HG03135 (cell line): Measurements from ENCODE around the gene ADM.

Experiments used
- ATAC-seq: cut with Tn5 transposase; IDR thresholded peaks from one replicate; pipeline ENCODE4 v1.9.1; 2021; ENCODE audit warnings: mild to moderate bottlenecking, moderate library complexity; ENCODE audit not compliant: unreplicated experiment

ADM gene

GRCh38 chr11:10289765-10290380, 15.0 kb upstream of the ADM start:
- ATAC-seq: no peak

GRCh38 chr11:10291801-10292638, 12.9 kb upstream of the ADM start:
- ATAC-seq: no peak

GRCh38 chr11:10293423-10294289, 11.2 kb upstream of the ADM start, which contains the start of gene SBF2:
Gene SBF2 (minus strand): TSS chr11:10294219. CDS start chr11:10294069, 150 bp downstream.
- ATAC-seq: no peak

GRCh38 chr11:10294290-10294953, 10.5 kb upstream of the ADM start:
- ATAC-seq: no peak

GRCh38 chr11:10295064-10295901, 9.6 kb upstream of the ADM start:
- ATAC-seq: no peak

- ATAC-seq: peak; percentile 95
These were observed 6.5 kb upstream of the ADM start for GRCh38 chr11:10298342-10298741.

- no peak for ATAC-seq
These were observed 3.1 kb upstream of the ADM start for GRCh38 chr11:10301656-10302358.

- no peak for ATAC-seq
These were observed 2.5 kb upstream of the ADM start for GRCh38 chr11:10302359-10302743.

- no peak for ATAC-seq
These were observed 1.9 kb upstream of the ADM start for GRCh38 chr11:10302744-10303557.

GRCh38 chr11:10303558-10304363, 1.1 kb upstream of the ADM start:
- ATAC-seq: no peak

GRCh38 chr11:10305262-10305963, 540 bp downstream of the ADM start:
- no peak for ATAC-seq

GRCh38 chr11:10305964-10306918, 1.4 kb downstream of the ADM start:
- no peak for ATAC-seq

GRCh38 chr11:10307022-10307399, 2.1 kb downstream of the ADM start:
- ATAC-seq: no peak

- ATAC-seq: peak; percentile 65
These were observed 2.7 kb downstream of the ADM start for GRCh38 chr11:10307400-10308200.
